Peyer's patch (tissue), 4 donors: Measurements from ENCODE around the gene TSPAN14.

Experiments
- CTCF ChIP-seq, 6 experiments: fragments of 450-650 bp in 4 of 6; fragments of 200-600 bp in 2 of 6; sonication (generic) in 1 of 6; IDR thresholded peaks; one replicate each; pipeline ENCODE4 v1.5.1; 2017 to 2019; ENCODE audit warnings: antibody characterized with exemption in 6 of 6, mild to moderate bottlenecking in 3 of 6, moderate library complexity in 1 of 6
- POLR2A ChIP-seq, 2 donors: fragments of 450-650 bp; IDR thresholded peaks; one replicate each; pipeline ENCODE4 v1.5.1; 2017; ENCODE audit warnings: antibody characterized with exemption in 2 of 2, mild to moderate bottlenecking in 2 of 2, moderate library complexity in 2 of 2

- TF ChIP-seq POLR2A (IDR thresholded peaks at IDR 0.05) (no peak), CTCF (IDR thresholded peaks at IDR 0.05) (no peak)
These were observed 127.3 kb downstream of the TSPAN14 start for GRCh38 chr10:80581469-80581835.
